ENCODE results near the gene TP53.

GRCh38 chr17:7703584-7704479, 16.5 kb upstream of the TP53 start:
- TF ChIP-seq CTCF (IDR thresholded peaks at IDR 0.05) (no peak), RAD21 (conservative IDR thresholded peaks at IDR 0.05 in 1 of 2, IDR thresholded peaks at IDR 0.05 in 1 of 2) (no peak), JUNB (IDR thresholded peaks at IDR 0.05) (no peak), CHD2 (IDR thresholded peaks at IDR 0.05; ENCODE audit: low read length, partially characterized antibody) (no peak), NFE2L2 (conservative IDR thresholded peaks at IDR 0.05; ENCODE audit: low read length) (no peak), POLR2A (IDR thresholded peaks at IDR 0.05; ENCODE audit: low read length) (no peak), PBX3 (IDR thresholded peaks at IDR 0.05) (no peak)

Measured in A549 (cell line).